T-cell (primary cell): Measurements from ENCODE around the gene CYP20A1. TPM values are rescaled to one million over a fixed set of nuclear protein-coding genes. Genes with fewer than 3 reads are reported as not detected.

ENCODE experiments used
- ATAC-seq, 4 experiments: fragments of 200-7000 bp in 3 of 4; fragments of 150-1000 bp in 1 of 4; cut with Tn5 transposase; replicated peaks in 1 of 4; 1 replicate in 3 of 4; 2 replicates in 1 of 4; pipeline ENCODE4 v1.10.0; 2021; ENCODE audit warnings: moderate library complexity in 3 of 4, mild to moderate bottlenecking in 2 of 4, moderate number of reproducible peaks in 1 of 4
- CTCF ChIA-PET, 2 donors: fragments of 300-600 bp; sonication (Branson Sonifier 250); formaldehyde crosslinking; loops; one replicate each; lab custom pipeline; 2022; ENCODE audit warnings: antibody characterized with exemption in 2 of 2; lab: Charles Lee
- POLR2A ChIA-PET, 2 donors: fragments of 300-600 bp; sonication (Branson Sonifier 250); formaldehyde crosslinking; loops; one replicate each; lab custom pipeline; 2022; ENCODE audit warnings: antibody characterized with exemption in 2 of 2; lab: Charles Lee
- DNase-seq, 35 experiments: peaks; one replicate each; pipeline versions ENCODE4 v3.0.0 to v3.0.0-alpha.2; 2013 to 2023
- H3K27ac ChIP-seq: one replicate; pipeline ENCODE4 v1.5.1; 2013; ENCODE audit warnings: low read length
- H3K27me3 ChIP-seq, 2 experiments: replicated peaks in 1 of 2; 1 replicate in 1 of 2; 2 replicates in 1 of 2; pipeline versions ENCODE4 v1.6.1 to v1.7.0; 2013; ENCODE audit warnings: low read length in 1 of 2, mixed read lengths in 1 of 2; ENCODE audit not compliant: control insufficient read depth in 2 of 2, insufficient read depth in 2 of 2; ENCODE audit errors: extremely low read depth in 1 of 2
- H3K36me3 ChIP-seq, 2 donors: 1 replicate in 1 of 2; 2 replicates in 1 of 2; pipeline versions ENCODE4 v1.6.1 to v1.7.0; 2013; ENCODE audit warnings: low read length in 1 of 2; ENCODE audit not compliant: control insufficient read depth in 2 of 2, insufficient read depth in 1 of 2; ENCODE audit errors: extremely low read depth in 1 of 2
- H3K4me1 ChIP-seq, 2 experiments: 1 replicate in 1 of 2; 2 replicates in 1 of 2; pipeline versions ENCODE4 v1.6.1 to v1.7.0; 2013; ENCODE audit warnings: low read length in 2 of 2, mixed read lengths in 1 of 2; ENCODE audit not compliant: insufficient read depth in 2 of 2, control insufficient read depth in 1 of 2; ENCODE audit errors: extremely low read depth in 1 of 2
- H3K4me3 ChIP-seq, 2 donors: 1 replicate in 1 of 2; 2 replicates in 1 of 2; pipeline versions ENCODE4 v1.5.1 to v1.7.0; 2013; ENCODE audit warnings: mild to moderate bottlenecking in 2 of 2, low read length in 1 of 2, moderate library complexity in 1 of 2; ENCODE audit not compliant: control insufficient read depth in 1 of 2; ENCODE audit errors: extremely low read depth in 1 of 2
- H3K9me3 ChIP-seq: 2 replicates; pipeline ENCODE4 v1.7.0; 2013
- H3K27ac Mint-ChIP-seq, 2 donors: one replicate each; pipeline ENCODE4 v1.8.0; 2020 to 2021; ENCODE audit warnings: mild to moderate bottlenecking in 2 of 2, mixed read lengths in 2 of 2
- H3K27me3 Mint-ChIP-seq, 2 donors: one replicate each; pipeline ENCODE4 v1.8.0; 2021 to 2022; ENCODE audit warnings: mixed read lengths in 2 of 2
- H3K36me3 Mint-ChIP-seq: one replicate; pipeline ENCODE4 v1.8.0; 2021; ENCODE audit warnings: mixed read lengths
- H3K4me1 Mint-ChIP-seq, 3 donors: one replicate each; pipeline ENCODE4 v1.8.0; 2020 to 2022; ENCODE audit warnings: mixed read lengths in 3 of 3, mild to moderate bottlenecking in 1 of 3
- H3K4me3 Mint-ChIP-seq, 3 donors: one replicate each; pipeline ENCODE4 v1.8.0; 2020 to 2022; ENCODE audit warnings: mild to moderate bottlenecking in 3 of 3, mixed read lengths in 3 of 3, moderate library complexity in 3 of 3
- H3K9me3 Mint-ChIP-seq, 3 donors: one replicate each; pipeline ENCODE4 v1.8.0; 2020 to 2022; ENCODE audit warnings: mixed read lengths in 3 of 3
- WGBS: methylation state at CpG from one replicate; pipeline ENCODE4 v1.1.5; 2013; ENCODE audit warnings: missing lambda C conversion rate; ENCODE audit not compliant: insufficient coverage; 5-methylcytosine and 5-hydroxymethylcytosine counted together
- total RNA-seq, 35 experiments: library from RNA in 6 of 35; stranded (reverse) in 6 of 35; fragments of 120-200 nt in 1 of 35; gene quantifications; one replicate each; pipeline versions ENCODE4 v1.2.1 to v1.2.4 and lab custom pipeline; 2013 to 2026

The CYP20A1 gene
- total RNA-seq, 5 donors from 2014 or later (not counting 1 experiment from before 2014, with no cell fraction given), result 33.5 to 38.5 (median 36.3) TPM

DNA sequence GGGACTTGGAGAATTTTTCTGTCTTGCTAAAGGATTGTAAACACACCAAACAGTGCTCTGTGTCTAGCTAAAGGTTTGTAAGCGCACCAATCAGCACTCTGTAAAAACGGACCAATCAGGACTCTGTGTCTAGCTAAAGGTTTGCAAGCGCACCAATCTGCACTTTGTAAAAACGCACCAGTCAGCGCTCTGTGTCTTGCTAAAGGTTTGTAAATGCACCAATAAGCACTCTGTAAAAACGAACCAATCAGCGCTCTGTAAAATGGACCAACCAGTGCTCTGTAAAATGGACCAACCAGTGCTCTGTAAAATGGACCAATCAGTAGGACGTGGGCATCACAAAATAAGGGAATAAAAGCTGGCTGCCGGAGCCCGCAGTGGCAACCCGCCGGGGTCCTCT lies 105.8 kb downstream of the CYP20A1 start:
- no peak overlapping the region for H3K4me3 ChIP-seq
- DNase-seq (no peak), ATAC-seq (no peak)
- peaks cover 3 to 5% of the 10 kb centered on the region in 2 donors for H3K36me3 ChIP-seq
- H3K9me3 ChIP-seq, result no peaks in the 10 kb centered on the region
- CTCF ChIA-PET, result no interaction called here
- no peak overlapping the region for H3K4me3 Mint-ChIP-seq
- no peak overlapping the region for H3K27ac ChIP-seq
- no peaks in the 10 kb centered on the region for H3K27me3 Mint-ChIP-seq
- H3K27me3 ChIP-seq, result no peaks in the 10 kb centered on the region
- no peak overlapping the region for H3K27ac Mint-ChIP-seq
- H3K36me3 Mint-ChIP-seq, result peaks cover 32% of the 10 kb centered on the region
- 98% methylated on average over 12 of the region's 12 CpGs for WGBS
- no peaks in the 10 kb centered on the region for H3K4me1 ChIP-seq
- no peaks in the 10 kb centered on the region for H3K9me3 Mint-ChIP-seq
- POLR2A ChIA-PET, result interaction anchor here in 1 of 2 donors (0.6 kb wide), 1 partner anchor 84 kb away, joined by 5 read pairs; no protein-coding TSS in a partner anchor
- peaks cover 2 to 9% (median 5%) of the 10 kb centered on the region in 3 donors for H3K4me1 Mint-ChIP-seq

DNA sequence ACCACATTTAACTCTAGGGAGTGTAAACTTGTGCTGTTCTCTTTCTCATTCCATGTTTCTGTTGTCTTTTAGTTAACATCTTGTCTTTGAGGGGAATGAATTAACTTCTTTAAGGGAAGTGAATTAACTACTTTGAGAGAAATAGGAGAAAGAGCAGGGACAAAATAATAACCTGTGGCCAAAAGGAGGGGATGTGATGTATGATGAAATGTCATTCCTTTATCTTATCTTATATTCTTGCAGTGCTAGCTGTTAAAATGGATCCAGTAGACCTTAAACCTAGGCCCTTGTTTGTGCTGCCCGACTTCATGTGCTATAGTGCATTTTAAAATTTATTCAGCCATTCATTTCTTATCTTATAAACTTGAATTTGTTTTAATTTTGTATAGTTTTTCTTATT lies 107.8 kb downstream of the CYP20A1 start:
- CTCF ChIA-PET, result no interaction called here

DNA sequence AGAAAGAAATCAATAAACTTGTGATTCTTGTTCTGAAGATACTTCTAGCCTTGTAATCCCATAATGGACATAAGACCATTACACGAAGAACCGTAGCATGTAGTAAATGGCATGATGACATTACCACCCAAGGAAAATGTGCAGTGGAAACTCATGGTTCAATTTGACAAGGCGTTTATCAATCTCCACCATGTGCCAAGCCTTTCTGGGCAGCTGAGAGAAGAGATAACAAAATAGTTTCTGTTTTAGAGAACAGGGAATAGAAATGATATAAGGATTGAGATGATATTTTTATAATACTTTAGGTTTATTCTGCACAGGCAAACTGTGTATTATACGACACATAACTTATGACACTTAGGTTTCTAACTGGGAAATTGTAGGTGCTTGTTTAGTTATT lies 108.6 kb downstream of the CYP20A1 start:
- Mint-ChIP-seq H3K4me3 (no peak overlapping the region), H3K4me1 (peaks cover 0 to 9% (median 6%) of the 10 kb centered on the region in 3 donors), H3K27me3 (no peaks in the 10 kb centered on the region), H3K27ac (no peak overlapping the region), H3K36me3 (peaks cover 25% of the 10 kb centered on the region), H3K9me3 (no peaks in the 10 kb centered on the region)
- ChIA-PET POLR2A (interaction anchor here in 1 of 2 donors (0.6 kb wide), 1 partner anchor 30 kb away, joined by 3 read pairs; no protein-coding TSS in a partner anchor), CTCF (no interaction called here)
- no peaks in the 10 kb centered on the region for H3K27me3 ChIP-seq
- H3K27ac ChIP-seq, result no peak overlapping the region
- peaks cover 3 to 5% of the 10 kb centered on the region in 2 donors for H3K36me3 ChIP-seq
- H3K9me3 ChIP-seq, result no peaks in the 10 kb centered on the region
- no CpG with 5 or more reads among the region's 4 CpGs for WGBS
- no peak for ATAC-seq
- no peaks in the 10 kb centered on the region for H3K4me1 ChIP-seq
- no peak for DNase-seq
- no peak overlapping the region for H3K4me3 ChIP-seq

More for the DNA sequence above, 107.8 kb downstream of the CYP20A1 start:
- H3K27me3 ChIP-seq, result no peaks in the 10 kb centered on the region
- POLR2A ChIA-PET, result interaction anchor here in 1 of 2 donors (0.6 kb wide), 2 partner anchors 31 to 42 kb away, joined by 3 read pairs; no protein-coding TSS in a partner anchor
- H3K4me3 ChIP-seq, result no peak overlapping the region
- H3K9me3 Mint-ChIP-seq, result no peaks in the 10 kb centered on the region
- WGBS, result no CpG with 5 or more reads among the region's 1 CpG
- H3K4me3 Mint-ChIP-seq, result no peak overlapping the region
- peaks cover 27% of the 10 kb centered on the region for H3K36me3 Mint-ChIP-seq
- no peaks in the 10 kb centered on the region for H3K9me3 ChIP-seq
- no peaks in the 10 kb centered on the region for H3K4me1 ChIP-seq
- DNase-seq (no peak), ATAC-seq (no peak)
- H3K4me1 Mint-ChIP-seq, result peaks cover 2 to 9% (median 6%) of the 10 kb centered on the region in 3 donors
- H3K27ac ChIP-seq, result no peak overlapping the region
- no peak overlapping the region for H3K27ac Mint-ChIP-seq
- H3K36me3 ChIP-seq, result peaks cover 3 to 5% of the 10 kb centered on the region in 2 donors
- no peaks in the 10 kb centered on the region for H3K27me3 Mint-ChIP-seq

- H3K27ac Mint-ChIP-seq, result no peak overlapping the region
- POLR2A ChIA-PET, result no interaction called here
- no peaks in the 10 kb centered on the region for H3K9me3 Mint-ChIP-seq
- peaks cover 0 to 1% (median 0%) of the 10 kb centered on the region in 3 donors for H3K4me1 Mint-ChIP-seq
- no peak overlapping the region for H3K4me3 Mint-ChIP-seq
- no peaks in the 10 kb centered on the region for H3K27me3 Mint-ChIP-seq
- no CpG with 5 or more reads among the region's 5 CpGs for WGBS
- no peak for DNase-seq
- ATAC-seq, result no peak
- H3K27me3 ChIP-seq, result no peaks in the 10 kb centered on the region
- no peaks in the 10 kb centered on the region for H3K4me1 ChIP-seq
- H3K36me3 ChIP-seq, result peaks cover 0 to 4% of the 10 kb centered on the region in 2 donors
- no peak overlapping the region for H3K27ac ChIP-seq
- peaks cover 18% of the 10 kb centered on the region for H3K36me3 Mint-ChIP-seq
- no peak overlapping the region for H3K4me3 ChIP-seq
- CTCF ChIA-PET, result interaction anchor here in 1 of 2 donors (0.6 kb wide), 1 partner anchor 743 kb away, joined by 3 read pairs; no protein-coding TSS in a partner anchor
- H3K9me3 ChIP-seq, result no peaks in the 10 kb centered on the region
Measured at GRCh38 chr2:203352604-203353255, 113.9 kb downstream of the CYP20A1 start.

- CTCF ChIA-PET, result no interaction called here
- Histone ChIP-seq H3K36me3 (peaks cover 0 to 4% of the 10 kb centered on the region in 2 donors), H3K27ac (no peak overlapping the region), H3K4me3 (no peak overlapping the region), H3K27me3 (no peaks in the 10 kb centered on the region), H3K9me3 (no peaks in the 10 kb centered on the region), H3K4me1 (no peaks in the 10 kb centered on the region)
- POLR2A ChIA-PET, result no interaction called here
- ATAC-seq (no peak), DNase-seq (no peak)
- peaks cover 26% of the 10 kb centered on the region for H3K36me3 Mint-ChIP-seq
- H3K4me3 Mint-ChIP-seq, result no peak overlapping the region
- no peaks in the 10 kb centered on the region for H3K27me3 Mint-ChIP-seq
- WGBS, result 94% methylated on average over 2 of the region's 3 CpGs
- H3K4me1 Mint-ChIP-seq, result peaks cover 0 to 1% (median 0%) of the 10 kb centered on the region in 3 donors
- H3K9me3 Mint-ChIP-seq, result no peaks in the 10 kb centered on the region
- H3K27ac Mint-ChIP-seq, result no peak overlapping the region
Measured at GRCh38 chr2:203354966-203355365, 116.1 kb downstream of the CYP20A1 start.
